GM18870 (cell line): ENCODE results near the gene KY.

Source experiments
- ATAC-seq: cut with Tn5 transposase; IDR thresholded peaks from one replicate; pipeline ENCODE4 v1.9.1; 2021; ENCODE audit warnings: moderate library complexity; ENCODE audit not compliant: unreplicated experiment

The KY gene, protein sequence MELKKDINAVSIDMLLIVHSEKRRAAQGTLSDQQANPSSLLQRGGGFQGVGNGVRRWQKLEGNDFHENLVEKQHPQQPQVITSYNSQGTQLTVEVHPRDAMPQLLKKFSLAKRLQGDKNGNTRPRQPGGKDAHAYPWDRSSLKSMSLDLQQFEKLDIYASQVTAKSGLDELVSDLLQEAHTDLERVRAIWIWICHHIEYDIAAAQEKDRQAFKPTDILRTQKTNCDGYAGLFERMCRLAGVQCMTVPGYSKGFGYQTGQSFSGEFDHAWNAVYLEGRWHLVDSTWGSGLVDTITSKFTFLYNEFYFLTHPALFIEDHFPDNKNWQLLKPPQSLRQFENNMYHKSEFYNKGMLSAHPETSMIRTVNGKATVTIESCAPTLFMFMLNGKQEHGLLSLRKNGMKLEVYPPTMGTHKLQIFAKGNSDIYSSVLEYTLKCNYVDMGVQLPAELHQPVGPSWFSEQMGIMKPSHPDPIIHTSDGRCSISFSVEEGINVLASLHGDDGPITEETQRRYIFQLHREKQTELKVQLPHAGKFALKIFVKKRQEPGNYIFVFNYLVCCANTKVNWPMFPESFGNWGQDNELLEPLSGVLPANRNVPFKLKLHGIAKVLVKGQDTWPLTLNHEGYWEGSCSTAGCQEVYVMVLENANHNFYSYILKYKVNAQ

DNA sequence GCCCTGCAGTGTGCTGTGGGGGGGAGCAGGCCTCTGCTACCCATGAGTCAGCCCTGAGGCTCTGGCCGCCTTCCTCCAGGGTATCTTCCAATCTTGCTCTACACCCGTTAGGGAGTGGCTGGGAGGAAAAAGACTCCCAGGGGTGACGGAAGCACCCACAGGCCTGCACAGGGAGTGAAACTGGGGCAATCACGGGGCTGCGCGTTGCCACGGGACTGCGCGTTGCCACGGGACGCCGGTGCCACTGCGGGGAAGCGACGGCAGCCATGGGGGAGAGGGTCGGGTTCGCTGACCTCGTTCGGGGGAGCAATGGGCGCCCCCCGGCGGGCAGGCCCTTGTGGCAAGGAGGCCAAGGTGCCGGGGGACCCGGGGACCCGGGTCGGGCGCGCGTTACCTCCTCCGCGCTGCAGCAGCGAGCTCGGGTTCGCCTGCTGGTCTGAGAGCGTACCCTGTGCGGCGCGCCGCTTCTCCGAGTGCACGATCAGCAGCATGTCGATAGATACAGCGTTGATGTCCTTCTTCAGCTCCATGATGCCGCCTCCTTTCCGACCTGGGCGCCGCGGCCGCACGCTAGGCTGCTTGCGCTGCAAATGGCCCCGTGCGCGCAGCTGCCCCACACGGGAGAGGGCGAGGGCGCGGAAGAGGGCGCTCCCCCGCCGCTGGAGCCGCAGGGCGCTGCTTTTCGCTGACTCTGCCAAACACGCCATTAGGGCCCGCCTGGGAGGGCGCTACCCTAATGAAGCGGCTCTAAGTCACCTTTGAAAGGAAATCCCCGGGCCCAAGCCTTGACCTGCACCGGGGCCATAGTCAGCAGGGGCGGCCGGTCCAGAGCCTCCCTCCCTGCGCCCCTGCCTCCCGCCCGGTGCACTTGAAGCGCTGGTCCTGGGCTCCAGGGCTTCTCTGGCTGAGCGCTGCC lies at the start of gene KY:
Gene KY, minus strand, starts transcription at position 592 of the 916 bp plus-strand sequence. Its CDS starts 62 bp downstream, at position 530.
- ATAC-seq, result no peak

DNA sequence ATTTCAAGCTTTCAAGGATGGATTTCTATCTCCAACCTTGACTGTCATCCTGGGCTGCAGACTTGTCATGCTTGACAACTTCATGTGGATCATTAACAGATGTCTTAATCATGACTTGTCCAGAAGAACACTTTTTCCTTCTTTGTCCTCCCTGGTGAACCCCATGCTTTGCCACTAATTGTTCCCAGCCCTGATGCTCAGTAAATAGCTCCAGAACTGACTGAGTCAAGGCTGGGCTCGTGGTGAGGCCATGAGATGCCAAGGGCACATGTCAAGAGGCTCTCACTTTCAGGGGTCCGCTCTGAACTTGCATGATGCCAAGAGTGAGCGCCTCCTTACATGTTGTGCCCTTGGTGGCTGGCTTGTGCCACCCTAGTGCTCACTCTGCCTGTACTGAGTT lies 48.9 kb upstream of the KY start:
- ATAC-seq, result no peak

DNA sequence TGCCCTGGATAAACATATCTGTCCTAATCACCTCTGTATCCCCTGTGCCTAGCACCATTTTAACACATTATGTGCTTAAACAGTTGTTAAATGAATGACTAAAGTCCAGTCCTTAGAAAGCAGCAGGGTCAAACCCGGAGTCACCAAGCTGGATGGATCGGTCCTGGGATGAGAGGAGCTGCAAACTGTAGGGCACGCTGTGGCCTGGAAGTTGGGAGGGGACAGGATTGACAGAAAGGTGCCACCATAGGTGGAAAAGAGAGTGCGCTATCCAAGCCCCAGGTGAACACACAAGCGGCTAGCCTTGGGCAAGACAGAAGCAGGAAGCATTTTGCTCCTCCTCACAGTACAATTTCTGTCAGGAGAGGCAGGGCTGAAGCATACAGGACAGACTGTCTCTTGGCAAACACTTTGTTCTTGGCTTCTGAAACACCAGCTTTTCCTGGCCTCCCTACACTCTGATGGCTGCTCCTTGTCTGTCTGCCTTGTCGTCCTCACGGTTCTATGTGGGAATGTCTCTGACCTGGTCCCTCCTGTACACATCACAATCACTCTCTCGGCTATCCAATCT lies 48.4 kb upstream of the KY start:
- no peak for ATAC-seq

DNA sequence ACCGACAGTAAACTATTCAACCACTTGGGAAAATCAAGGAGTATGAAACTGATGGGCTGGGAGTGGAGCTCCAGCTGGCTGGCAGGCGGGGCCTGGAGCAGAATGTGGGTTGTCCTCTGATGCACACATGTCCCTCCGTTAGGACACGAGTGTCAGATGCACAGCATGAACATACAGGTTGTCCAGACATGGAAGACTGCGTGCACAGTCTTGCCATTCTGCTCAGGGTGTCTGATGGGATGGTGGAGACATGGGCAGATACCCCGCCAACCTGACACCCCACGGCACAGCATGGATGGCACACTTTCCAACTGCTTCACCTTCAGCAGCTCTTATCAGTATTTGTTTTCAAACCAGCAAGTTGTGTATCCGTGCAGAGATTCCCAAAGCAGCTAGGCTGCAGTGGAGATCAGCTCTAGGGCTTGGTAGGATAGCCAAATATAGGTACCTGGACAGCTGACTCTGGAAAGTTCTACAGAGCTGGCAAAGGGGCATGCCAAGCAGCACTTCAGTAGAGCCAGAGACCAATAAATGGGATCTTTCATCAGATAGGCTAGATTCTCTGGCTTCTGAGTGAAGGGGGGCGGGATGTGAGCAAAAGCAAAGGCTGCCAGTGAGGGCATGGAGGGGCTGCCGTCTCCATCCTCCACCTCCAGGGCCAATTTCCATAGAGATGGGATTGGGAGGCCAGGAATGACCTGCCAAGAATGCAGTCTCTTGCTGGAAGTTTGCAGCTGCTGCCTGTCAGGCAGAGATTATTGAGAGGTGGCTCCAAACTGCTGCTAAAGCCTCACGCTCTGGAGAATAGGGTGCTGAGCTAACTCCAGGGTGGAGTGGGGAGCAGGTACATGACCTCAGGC lies 47.2 kb upstream of the KY start:
- ATAC-seq, result no peak

DNA sequence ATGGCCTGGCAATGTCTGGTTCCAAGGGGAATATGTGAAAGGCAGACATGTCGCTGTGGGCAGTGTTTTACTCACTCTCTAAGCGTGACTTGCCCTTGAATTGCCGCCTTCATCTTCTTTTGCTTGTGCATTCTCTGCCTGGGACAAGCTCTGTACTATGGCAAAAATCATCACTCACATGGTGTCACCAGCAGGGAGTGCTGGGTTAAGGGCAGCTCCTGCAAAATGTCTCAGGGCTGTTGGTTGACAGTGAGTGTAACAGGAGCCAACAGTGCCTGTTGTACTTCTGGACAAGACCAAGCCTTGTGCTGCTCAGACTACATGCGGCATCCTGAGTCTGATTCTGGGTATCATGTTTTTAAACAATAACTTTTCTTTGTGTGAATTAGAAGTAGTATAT lies 45.3 kb upstream of the KY start:
- no peak for ATAC-seq

DNA sequence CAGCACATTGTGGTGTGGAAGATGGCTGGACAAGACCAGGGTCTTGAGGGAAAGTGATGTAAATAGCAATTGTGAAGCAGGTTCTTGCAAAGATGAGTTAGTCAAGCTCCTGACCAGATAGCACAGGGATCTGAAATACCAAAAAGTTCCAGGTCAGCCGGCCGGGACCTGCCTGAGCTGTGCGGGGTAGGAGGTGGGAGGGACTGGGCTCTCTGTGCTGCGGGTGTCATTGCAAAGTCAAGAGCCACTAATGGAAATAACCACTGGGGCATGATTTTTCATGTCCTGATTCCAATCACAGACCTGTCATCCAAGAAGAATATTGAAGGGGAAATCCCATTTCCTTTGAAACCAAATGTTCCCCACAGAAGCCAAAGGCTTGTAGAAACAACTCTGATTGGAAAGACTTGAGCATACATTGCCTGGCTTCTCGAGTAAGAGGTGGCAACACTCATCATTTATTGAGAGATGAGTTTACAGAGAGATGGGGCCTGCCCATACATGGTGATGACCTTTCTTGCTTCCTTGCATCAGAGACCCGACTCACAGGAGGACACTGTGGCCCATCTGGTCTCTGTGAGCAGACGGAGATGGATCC lies 44.2 kb upstream of the KY start:
- no peak for ATAC-seq

DNA sequence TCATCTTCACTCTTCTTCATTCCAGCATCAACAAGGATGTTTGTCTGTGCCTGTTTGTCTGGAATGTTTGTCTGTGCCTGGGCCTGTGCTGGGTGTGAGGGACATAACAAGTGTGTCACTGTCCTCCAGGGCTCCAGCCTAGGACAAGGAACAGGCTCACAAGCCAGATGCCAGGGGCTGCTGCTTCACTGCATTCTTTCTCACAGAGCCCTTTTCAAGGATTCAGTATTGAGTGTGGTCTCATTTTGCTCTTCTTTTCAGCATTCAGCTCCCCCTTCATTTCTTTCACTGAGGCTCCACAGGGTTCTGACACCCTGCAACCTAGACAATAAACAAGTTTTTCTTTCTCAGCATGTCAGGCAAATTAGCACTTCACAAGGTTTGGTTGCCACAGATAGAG lies 43.6 kb upstream of the KY start:
- no peak for ATAC-seq

DNA sequence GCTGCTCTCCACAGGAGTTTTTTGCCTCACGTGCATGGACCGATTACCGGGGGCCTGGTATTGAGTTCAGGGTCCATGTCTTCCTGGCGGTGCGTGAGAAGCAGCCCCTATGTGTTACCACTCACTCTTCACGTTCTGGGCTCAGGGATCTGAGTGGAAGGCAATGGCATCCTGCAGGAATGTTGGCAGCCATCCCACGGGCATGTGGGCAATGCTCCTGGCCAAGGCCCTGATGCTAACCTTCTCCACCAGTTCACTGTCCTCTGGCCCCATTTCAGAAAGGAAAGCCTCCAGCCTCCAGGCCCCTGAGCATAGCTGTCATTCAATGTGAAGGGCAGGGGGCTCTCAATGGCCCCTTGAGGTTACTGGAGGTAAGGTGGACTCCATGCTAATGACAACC lies 43.0 kb upstream of the KY start:
- ATAC-seq, result no peak

DNA sequence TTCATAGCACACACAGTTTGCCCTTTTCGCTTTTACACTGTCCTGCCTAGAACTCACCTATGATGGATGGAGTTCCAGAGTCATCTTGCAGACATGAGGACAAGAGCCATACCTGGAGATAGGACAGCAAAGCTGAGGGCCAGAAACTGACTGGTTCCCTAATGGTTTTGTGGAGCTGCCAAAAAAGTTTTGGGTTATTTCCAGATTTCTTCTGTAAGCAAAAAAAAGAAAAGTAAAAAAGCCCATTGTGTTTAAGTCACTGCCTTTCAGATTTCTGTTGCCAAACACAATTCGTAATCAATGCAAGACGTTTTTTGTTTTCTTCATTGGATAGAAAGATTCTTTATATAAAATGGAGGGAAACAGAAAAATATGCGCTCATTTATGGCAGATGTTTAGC lies 42.4 kb upstream of the KY start:
- ATAC-seq, result no peak

DNA sequence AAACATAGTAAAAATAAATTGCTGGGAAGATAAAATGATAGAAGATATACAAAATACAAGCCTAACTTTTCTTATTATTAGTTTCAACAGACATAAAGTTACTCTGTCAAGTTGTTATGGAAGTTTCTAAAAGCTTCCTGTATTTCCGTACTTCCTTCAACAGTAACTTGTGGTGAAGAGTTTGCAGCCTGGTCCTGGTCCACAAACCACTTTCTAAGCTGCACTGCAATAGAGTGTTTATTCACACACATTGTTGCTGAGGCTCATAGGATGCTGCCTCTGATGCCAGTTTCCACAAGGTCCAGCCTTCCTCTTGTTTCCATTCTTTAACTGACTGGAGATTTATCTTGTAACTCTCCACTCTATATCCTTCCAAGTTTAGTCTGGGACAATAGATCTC lies 39.4 kb upstream of the KY start:
- no peak for ATAC-seq

DNA sequence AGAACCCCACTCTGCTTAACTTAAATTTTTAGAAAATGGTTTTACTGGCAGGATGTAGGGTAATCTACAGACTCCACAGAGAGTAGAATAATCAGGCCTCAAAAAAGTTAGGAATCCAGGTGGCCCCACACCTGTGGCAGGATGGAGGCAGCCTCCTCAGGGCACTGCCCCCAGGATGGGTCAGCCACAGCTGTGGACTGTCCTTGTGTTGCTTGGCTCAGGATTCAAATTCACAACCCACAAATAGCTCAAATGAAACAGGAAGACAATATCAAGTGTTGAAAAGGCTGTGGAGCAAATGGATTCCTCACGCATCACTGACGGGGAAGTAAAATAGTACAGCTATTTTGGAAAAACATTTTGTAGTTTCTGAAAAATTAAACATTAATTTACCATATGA lies 36.8 kb upstream of the KY start:
- ATAC-seq, result no peak

DNA sequence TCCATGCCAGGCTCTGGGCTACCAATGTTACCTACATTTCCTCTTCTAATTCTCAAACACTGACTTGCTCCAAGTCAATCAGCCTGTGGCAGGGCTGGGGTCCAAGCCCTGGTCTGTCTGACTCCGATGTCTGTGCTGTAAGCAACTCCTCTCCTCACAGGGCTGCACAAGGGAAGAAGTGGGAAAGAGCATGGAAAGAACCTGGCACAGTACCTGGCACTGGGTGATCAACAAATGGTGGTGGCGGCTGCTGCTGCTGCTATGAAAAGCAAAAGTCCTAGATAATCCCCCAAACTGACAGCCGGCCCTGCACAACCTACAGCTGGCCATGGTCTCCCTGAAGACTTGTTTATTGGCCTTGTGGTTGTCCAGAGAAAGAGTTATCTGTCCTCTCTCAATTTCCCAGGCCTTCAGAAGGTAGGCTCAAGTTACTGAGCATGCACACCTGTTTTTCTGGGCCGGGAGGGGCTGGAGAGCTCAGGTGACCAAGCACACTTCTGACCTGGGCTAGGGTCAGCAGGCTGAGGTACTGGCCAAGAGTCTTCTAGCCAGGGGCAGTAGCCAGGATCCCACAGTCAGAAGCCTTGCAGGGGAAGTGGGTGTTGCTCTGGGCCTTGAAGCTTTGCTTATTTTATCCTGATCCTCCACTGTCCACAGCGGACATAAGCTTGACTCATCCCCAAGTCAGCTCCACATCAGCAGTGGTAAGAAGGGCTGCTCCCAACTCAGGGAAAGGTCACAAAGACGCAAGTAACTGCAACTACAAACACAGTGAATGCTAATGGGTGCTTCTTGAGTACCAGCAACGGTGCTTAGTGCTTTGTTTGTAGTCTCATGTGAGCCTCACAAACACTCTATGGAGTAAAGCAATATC lies 35.3 kb upstream of the KY start:
- no peak for ATAC-seq

DNA sequence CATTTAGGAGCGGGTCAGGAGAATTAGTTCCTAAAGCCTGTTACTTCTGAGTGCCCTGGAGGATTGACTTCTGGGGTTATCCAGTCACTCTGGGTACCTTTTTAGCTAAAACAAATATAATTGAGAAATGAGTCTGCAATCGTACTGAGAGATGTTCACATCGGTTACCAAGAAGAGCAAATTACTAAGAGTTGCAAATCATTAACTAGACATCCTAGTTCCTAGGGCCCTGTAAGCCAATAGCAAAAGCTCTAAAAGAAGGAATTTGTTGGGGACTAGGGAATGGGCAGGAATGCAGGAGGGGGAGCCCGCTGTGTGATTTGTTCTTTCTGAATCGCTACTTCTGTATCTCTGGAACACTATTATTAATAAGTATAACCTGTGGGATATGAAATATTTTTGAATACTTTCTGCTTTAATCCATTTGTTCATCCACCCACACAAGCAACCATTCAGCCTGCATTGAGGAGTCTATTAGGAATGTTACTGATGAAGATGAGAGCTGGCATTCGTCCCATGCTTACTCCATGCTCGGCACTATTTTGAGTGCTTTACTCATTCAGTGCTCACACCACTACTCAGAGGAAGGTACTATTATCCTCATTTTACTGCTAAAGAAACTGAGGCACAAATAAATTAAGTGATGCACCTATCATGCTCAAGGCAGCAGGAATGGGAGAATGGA lies 31.5 kb upstream of the KY start:
- ATAC-seq, result no peak

DNA sequence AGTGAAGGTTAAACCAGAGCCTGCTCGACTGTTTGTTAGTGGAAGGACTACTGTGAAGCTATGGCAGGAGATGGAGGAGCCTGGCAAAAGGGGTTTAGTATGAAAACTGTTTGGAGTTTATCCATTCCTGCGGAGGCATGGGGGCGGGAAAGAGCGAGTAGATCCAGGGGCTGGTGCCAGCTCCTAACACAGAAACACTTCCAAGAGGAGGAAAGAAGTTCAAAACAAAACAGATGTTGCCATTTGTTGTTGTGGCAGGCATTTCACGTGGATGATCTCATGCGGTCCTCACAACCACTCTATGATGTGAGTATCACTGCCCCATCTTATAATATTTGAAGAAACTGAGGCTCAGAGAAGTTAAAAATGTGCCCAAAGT lies 30.7 kb upstream of the KY start:
- ATAC-seq, result no peak

DNA sequence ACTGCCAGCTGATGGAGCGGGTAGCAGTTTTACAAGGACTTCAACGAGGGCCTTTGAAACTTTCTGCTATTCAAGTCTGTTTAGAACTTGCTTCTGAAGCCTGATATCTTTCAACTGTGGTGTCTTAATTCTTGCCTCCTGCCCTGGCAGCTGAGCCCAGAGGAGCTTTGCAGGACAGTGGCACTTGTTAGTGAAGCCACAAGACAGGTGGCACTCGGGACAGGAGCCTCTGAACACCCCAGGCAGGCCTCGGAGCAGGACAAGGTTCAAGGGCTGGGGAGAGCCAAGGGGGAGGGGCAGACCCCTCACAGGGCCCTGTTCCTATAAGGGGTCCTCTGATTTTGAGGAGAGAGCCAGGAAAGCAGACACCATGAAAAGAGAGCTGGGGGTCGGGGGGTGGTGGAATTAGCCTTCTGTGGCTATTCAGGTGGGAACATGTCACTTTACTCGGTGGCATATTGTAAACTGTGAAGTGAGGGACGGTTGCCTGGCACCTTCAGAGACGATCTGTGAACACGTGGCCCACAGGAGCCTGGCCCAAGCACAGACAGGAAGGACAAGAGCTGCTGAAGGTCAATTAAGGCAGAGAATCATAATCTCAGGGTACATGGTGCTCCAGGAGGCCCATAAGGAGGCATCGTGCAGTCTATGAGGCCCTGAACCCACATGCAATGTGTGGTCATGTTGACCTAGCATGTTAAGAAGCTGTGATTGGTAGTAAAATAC lies 30.1 kb upstream of the KY start:
- no peak for ATAC-seq

DNA sequence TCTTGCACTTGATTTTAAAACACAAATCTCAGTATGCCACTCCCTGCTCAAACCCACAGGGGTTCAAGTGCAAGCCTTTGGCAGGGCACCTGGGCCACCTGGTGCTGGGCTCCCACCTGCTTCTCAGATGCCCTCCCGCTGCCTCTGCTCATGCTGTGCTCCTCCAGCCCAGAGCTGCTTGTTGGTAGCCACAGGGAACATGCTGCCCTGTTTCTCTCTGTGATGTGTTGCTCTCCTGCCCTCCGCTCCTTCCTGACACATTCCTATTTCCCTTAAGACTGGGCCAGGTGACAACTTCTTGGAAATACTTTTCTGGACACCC lies 27.1 kb upstream of the KY start:
- no peak for ATAC-seq

DNA sequence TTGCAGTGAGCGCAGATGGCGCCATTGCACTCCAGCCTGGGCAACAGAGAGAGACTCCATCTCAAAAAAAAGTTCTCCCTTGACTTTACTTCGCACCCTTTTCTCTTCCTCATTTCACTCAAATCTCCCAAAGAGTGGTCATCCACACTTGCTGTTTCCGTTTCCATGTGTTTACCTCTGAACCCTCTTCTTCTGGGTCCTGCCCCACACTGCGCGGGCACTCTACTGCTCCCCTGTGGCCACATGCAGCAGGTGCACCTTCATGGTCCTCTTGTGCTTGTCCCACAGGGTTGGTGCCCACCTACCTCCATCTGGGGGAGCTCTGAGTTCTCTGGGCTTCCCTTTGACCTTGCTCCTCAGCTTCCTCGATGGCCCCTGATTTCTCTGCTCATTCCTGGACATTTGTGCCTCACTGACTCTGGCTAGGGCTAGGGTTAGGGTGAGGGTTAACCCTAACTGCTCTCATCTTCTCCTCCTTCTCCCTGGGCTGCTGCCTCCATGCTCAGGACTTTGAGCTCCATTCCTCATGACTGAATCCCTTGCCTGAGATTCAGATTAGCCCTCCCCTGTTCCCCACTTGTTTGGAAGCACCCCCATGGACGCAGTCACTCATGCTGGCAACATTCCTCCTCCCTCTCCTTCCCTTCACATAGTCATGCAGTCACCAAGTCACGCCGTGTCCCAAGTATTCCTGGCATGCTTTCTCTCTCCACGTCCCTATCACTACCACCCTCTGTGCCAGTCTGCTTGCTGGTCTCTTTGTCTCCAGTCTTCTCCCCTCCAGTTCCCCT lies 26.6 kb upstream of the KY start:
- no peak for ATAC-seq
